GM23338 (cell line): Measurements from ENCODE around the gene CUX1.

Experiments
- CREB1 ChIP-seq: fragments of 250-450 bp; sonication (Bioruptor Pico); IDR thresholded peaks from 2 replicates; pipeline ENCODE4 v1.5.0; 2020; ENCODE audit warnings: low read depth, mild to moderate bottlenecking, moderate library complexity
- EZH2 ChIP-seq: fragments of 200-600 bp; sonication (generic); IDR thresholded peaks from one replicate; pipeline ENCODE4 v1.8.0; 2017; ENCODE audit warnings: antibody characterized with exemption, mild to moderate bottlenecking, low read depth; ENCODE audit not compliant: unreplicated experiment
- EZH2phosphoT487 ChIP-seq: fragments of 200-600 bp; sonication (generic); IDR thresholded peaks from one replicate; pipeline ENCODE4 v1.8.1; 2018; ENCODE audit warnings: antibody characterized with exemption; ENCODE audit not compliant: unreplicated experiment
- NANOG ChIP-seq: IDR thresholded peaks from 2 replicates; pipeline ENCODE4 v1.6.1; 2016; ENCODE audit warnings: antibody characterized with exemption, borderline replicate concordance
- POLR2AphosphoS5 ChIP-seq: IDR thresholded peaks from 2 replicates; pipeline ENCODE4 v1.6.1; 2016; ENCODE audit warnings: antibody characterized with exemption, low read depth
- REST ChIP-seq: IDR thresholded peaks from one replicate; pipeline ENCODE4 v1.6.1; 2018; ENCODE audit warnings: antibody characterized with exemption; ENCODE audit not compliant: unreplicated experiment
- ZNF331 ChIP-seq: fragments of 250-450 bp; sonication (Bioruptor Pico); IDR thresholded peaks from 2 replicates; pipeline ENCODE4 v1.5.0; 2020; ENCODE audit warnings: low read depth, mild to moderate bottlenecking, moderate library complexity
- TF ChIP-seq, protein P1 (sequence below), 2 experiments: fragments of 200-600 bp in 1 of 2; sonication (generic) in 1 of 2; conservative IDR thresholded peaks; 2 replicates each; pipeline versions ENCODE4 v1.5.1 to v1.6.1; 2016 to 2017; ENCODE audit warnings: antibody characterized with exemption in 2 of 2, low read depth in 2 of 2, mild to moderate bottlenecking in 2 of 2, moderate library complexity in 1 of 2

DNA sequence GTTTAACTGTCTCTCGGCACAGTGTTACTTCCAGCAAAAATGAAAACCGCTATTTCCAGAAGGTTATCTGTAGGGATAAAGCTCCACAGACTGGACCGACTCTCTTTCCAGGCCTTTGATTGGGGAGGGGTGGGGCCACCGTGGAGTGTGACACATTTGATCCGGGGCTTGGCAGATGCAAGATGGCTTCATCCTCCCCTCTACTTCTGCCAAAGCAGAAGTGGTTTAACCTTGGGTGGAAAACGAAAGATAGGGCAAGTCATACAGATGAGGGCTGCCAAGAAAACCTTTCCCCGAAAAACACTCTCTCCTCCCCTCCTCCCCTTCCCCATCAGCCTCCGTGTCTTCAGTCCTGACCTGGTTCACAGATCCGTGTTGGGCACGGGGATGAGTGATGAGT, 329.6 kb downstream of the CUX1 start:
- TF ChIP-seq, protein P1, sequence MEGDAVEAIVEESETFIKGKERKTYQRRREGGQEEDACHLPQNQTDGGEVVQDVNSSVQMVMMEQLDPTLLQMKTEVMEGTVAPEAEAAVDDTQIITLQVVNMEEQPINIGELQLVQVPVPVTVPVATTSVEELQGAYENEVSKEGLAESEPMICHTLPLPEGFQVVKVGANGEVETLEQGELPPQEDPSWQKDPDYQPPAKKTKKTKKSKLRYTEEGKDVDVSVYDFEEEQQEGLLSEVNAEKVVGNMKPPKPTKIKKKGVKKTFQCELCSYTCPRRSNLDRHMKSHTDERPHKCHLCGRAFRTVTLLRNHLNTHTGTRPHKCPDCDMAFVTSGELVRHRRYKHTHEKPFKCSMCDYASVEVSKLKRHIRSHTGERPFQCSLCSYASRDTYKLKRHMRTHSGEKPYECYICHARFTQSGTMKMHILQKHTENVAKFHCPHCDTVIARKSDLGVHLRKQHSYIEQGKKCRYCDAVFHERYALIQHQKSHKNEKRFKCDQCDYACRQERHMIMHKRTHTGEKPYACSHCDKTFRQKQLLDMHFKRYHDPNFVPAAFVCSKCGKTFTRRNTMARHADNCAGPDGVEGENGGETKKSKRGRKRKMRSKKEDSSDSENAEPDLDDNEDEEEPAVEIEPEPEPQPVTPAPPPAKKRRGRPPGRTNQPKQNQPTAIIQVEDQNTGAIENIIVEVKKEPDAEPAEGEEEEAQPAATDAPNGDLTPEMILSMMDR (conservative IDR thresholded peaks at IDR 0.05; ENCODE audit: low read depth in 2 of 2): no peak
- no peak for TF ChIP-seq EZH2phosphoT487
- TF ChIP-seq EZH2: no peak
- no peak for TF ChIP-seq POLR2AphosphoS5
- TF ChIP-seq CREB1 (CRISPR knock-in tag): no peak
- no peak for TF ChIP-seq REST
- TF ChIP-seq ZNF331 (CRISPR knock-in tag): no peak
- no peak for TF ChIP-seq NANOG
